Endothelial cell of umbilical vein (primary cell): ENCODE results near the gene THEM4. TPM values are rescaled to one million over a fixed set of nuclear protein-coding genes. Genes with fewer than 3 reads are reported as not detected.

Source experiments
- BruUV-seq: library from RNA; stranded (reverse); fragments of 400-500 nt; replicated peaks from 2 replicates; lab custom pipeline; 2021; lab: Mats Ljungman, UMichigan
- CTCF ChIA-PET: fragments of 300-600, 350-600 bp; sonication (Branson Sonifier 250); formaldehyde crosslinking; loops from one replicate; lab custom pipeline; 2021; ENCODE audit warnings: antibody characterized with exemption, inconsistent platforms; lab: Charles Lee
- POLR2A ChIA-PET: fragments of 300-600, 350-600 bp; sonication (Branson Sonifier 250); formaldehyde crosslinking; loops from one replicate; lab custom pipeline; 2021; ENCODE audit warnings: antibody characterized with exemption, inconsistent platforms; lab: Charles Lee
- DNase-seq: peaks from one replicate; pipeline ENCODE4 v3.0.0-alpha.2; 2011; ENCODE audit warnings: low read depth, low spot score
- FAIRE-seq: peaks from 2 replicates; lab custom pipeline; 2011; peaks lifted over from hg19 to GRCh38; lab: Jason Lieb, UNC
- H2AFZ ChIP-seq: 2 replicates; pipeline ENCODE4 v1.6.0; 2012; ENCODE audit warnings: low read depth, low read length, control low read depth, inconsistent platforms
- H3K27ac ChIP-seq: 2 replicates; pipeline ENCODE4 v1.5.1; 2011; ENCODE audit warnings: low read depth, mild to moderate bottlenecking, control low read depth, low read length, moderate library complexity; ENCODE audit not compliant: insufficient read depth
- H3K27me3 ChIP-seq, 2 experiments: 2 replicates each; pipeline versions ENCODE4 v1.6.0 to v1.6.1; 2011; ENCODE audit warnings: low read length in 2 of 2, mixed read lengths in 1 of 2; ENCODE audit not compliant: control insufficient read depth in 2 of 2, insufficient read depth in 2 of 2
- H3K36me3 ChIP-seq, 2 experiments: 2 replicates in 1 of 2; 3 replicates in 1 of 2; pipeline ENCODE4 v1.5.1; 2011; ENCODE audit warnings: low read length in 2 of 2, mild to moderate bottlenecking in 1 of 2, moderate library complexity in 1 of 2; ENCODE audit not compliant: control insufficient read depth in 2 of 2, insufficient read depth in 2 of 2; ENCODE audit errors: extremely low read depth in 1 of 2
- H3K4me1 ChIP-seq: 3 replicates; pipeline ENCODE4 v1.5.1; 2011; ENCODE audit warnings: mild to moderate bottlenecking, low read length; ENCODE audit not compliant: control insufficient read depth, insufficient read depth; ENCODE audit errors: extremely low read depth
- H3K4me2 ChIP-seq: 2 replicates; pipeline ENCODE4 v1.6.1; 2011; ENCODE audit warnings: low read length, control low read depth, mixed read lengths; ENCODE audit not compliant: insufficient read depth
- H3K4me3 ChIP-seq, 3 experiments: fragments of 200-600 bp in 1 of 3; sonication (generic), shearing (Covaris generic) in 1 of 3; replicated peaks in 1 of 3; 2 replicates each; pipeline ENCODE4 v1.5.1; 2011 to 2016; ENCODE audit warnings: control low read depth in 3 of 3, low read length in 3 of 3, mild to moderate bottlenecking in 2 of 3, inconsistent platforms in 1 of 3, low read depth in 1 of 3, moderate library complexity in 1 of 3; ENCODE audit not compliant: insufficient read depth in 1 of 3
- H3K79me2 ChIP-seq: 2 replicates; pipeline ENCODE4 v1.6.0; 2012; ENCODE audit warnings: low read length, inconsistent platforms; ENCODE audit not compliant: control insufficient read depth, insufficient read depth
- H3K9ac ChIP-seq: replicated peaks from 2 replicates; pipeline ENCODE3; 2011; ENCODE audit warnings: low read length, control low read depth; ENCODE audit not compliant: insufficient read depth; ENCODE audit errors: extremely low read depth
- H3K9me1 ChIP-seq: replicated peaks from 3 replicates; pipeline ENCODE4 v1.6.0; 2011; ENCODE audit warnings: mild to moderate bottlenecking, low read length; ENCODE audit not compliant: control insufficient read depth, insufficient read depth; ENCODE audit errors: extremely low read depth
- H3K9me3 ChIP-seq: replicated peaks from 2 replicates; pipeline ENCODE4 v1.5.1; 2012; ENCODE audit warnings: low read length, inconsistent platforms; ENCODE audit not compliant: control insufficient read depth, insufficient read depth
- H4K20me1 ChIP-seq: replicated peaks from 2 replicates; pipeline ENCODE3; 2011; ENCODE audit warnings: mild to moderate bottlenecking, low read length; ENCODE audit not compliant: control insufficient read depth, insufficient read depth; ENCODE audit errors: extremely low read depth
- CTCF ChIP-seq, 2 donors: IDR thresholded peaks; 1 replicate in 1 of 2; 2 replicates in 1 of 2; pipeline ENCODE4 v1.5.1; 2011; ENCODE audit warnings: low read length in 2 of 2, mild to moderate bottlenecking in 2 of 2, moderate library complexity in 2 of 2, control low read depth in 1 of 2, inconsistent platforms in 1 of 2, low read depth in 1 of 2; ENCODE audit not compliant: insufficient read depth in 1 of 2; ENCODE audit errors: extremely low read depth in 1 of 2
- EZH2 ChIP-seq: IDR thresholded peaks from 2 replicates; pipeline ENCODE4 v1.6.1; 2012; ENCODE audit warnings: borderline replicate concordance, low read depth, mild to moderate bottlenecking, moderate library complexity, low read length, inconsistent platforms; ENCODE audit not compliant: severe bottlenecking
- FOS ChIP-seq: IDR thresholded peaks from 2 replicates; pipeline ENCODE4 v1.6.1; 2011; ENCODE audit warnings: mild to moderate bottlenecking, low read length, moderate library complexity, borderline replicate concordance; ENCODE audit not compliant: insufficient read depth
- GATA2 ChIP-seq: IDR thresholded peaks from 2 replicates; pipeline ENCODE4 v1.7.0; 2011; ENCODE audit warnings: low read depth, mild to moderate bottlenecking, moderate library complexity, mixed read lengths, low read length; ENCODE audit not compliant: insufficient read length, insufficient read depth
- JUN ChIP-seq: IDR thresholded peaks from 2 replicates; pipeline ENCODE4 v1.6.1; 2011; ENCODE audit warnings: borderline replicate concordance, low read depth; ENCODE audit not compliant: insufficient read length, insufficient read depth
- MYC ChIP-seq: IDR thresholded peaks from one replicate; pipeline ENCODE4 v1.6.1; 2011; ENCODE audit warnings: mild to moderate bottlenecking, low read depth, low read length
- POLR2A ChIP-seq: IDR thresholded peaks from 2 replicates; pipeline ENCODE4 v1.6.1; 2012; ENCODE audit warnings: low read depth, mild to moderate bottlenecking, control low read depth, low read length
- POLR2AphosphoS5 ChIP-seq: IDR thresholded peaks from 2 replicates; pipeline ENCODE4 v1.6.1; 2012; ENCODE audit warnings: low read depth, mild to moderate bottlenecking, control low read depth, low read length, moderate library complexity; ENCODE audit not compliant: insufficient read depth
- dilution Hi-C: fragments of 300-500 bp; cut with MboI; formaldehyde crosslinking; loops from one replicate; pipeline ENCODE4 v1.15.0; 2019; ENCODE audit warnings: low sequenced_read_pairs; ENCODE audit not compliant: extremely low pct_ligation_motif_present
- intact Hi-C: fragments of 100-400 bp; cut with micrococcal nuclease; formaldehyde crosslinking; loops from one replicate; pipeline ENCODE4 v1.10.0; 2022
- polyA plus RNA-seq, 4 experiments: library from polyadenylated mRNA; depleted of rRNA in 3 of 4; stranded (reverse) in 3 of 4; unstranded in 1 of 4; fragments of >200 nt; gene quantifications; 2 replicates each; pipeline versions ENCODE4 v1.2.1 to v1.2.3, GENCODE V29; 2011 to 2012; ENCODE audit warnings: missing spikeins in 1 of 4
- total RNA-seq: library from RNA; stranded (reverse); gene quantifications from 2 replicates; pipeline ENCODE4 v1.2.3, GENCODE V29; 2021
- TF ChIP-seq, protein P1 (sequence below): IDR thresholded peaks from 2 replicates; pipeline ENCODE4 v1.6.1; 2011; ENCODE audit not compliant: insufficient read depth, insufficient read length

The THEM4 gene
- total and polyA plus RNA-seq, 2 donors (not counting 3 experiments of a cell fraction or from before 2014, with no cell fraction given): 22.3 to 24.9 TPM

GRCh38 chr1:151944857-151945575 lies 35.7 kb upstream of the THEM4 start:
- H3K79me2 ChIP-seq: no peaks in the 10 kb centered on the region
- DNase-seq (no peak), FAIRE-seq (no peak)
- ChIA-PET POLR2A (no interaction called here), CTCF (interaction anchor here (0.6 to 2.2 kb wide), 5 partner anchors 10 to 51 kb away, joined by 3 to 6 read pairs (median 3); partner anchors contain the start of gene THEM4)
- no peaks in the 10 kb centered on the region for H3K36me3 ChIP-seq
- H4K20me1 ChIP-seq: no peaks in the 10 kb centered on the region
- intact Hi-C loops (loop anchor here (1.0 kb wide), 1 partner anchor 47 kb away; no protein-coding TSS in a partner anchor), dilution Hi-C loops (no loop called here)
- TSS peak; percentile 80 for BruUV-seq
- H3K9ac ChIP-seq: peak overlapping the region; percentile 30
- TF ChIP-seq MYC: no peak
- no peak for TF ChIP-seq JUN
- no peak for TF ChIP-seq POLR2AphosphoS5
- TF ChIP-seq EZH2: no peak
- TF ChIP-seq FOS: no peak
- no peak for TF ChIP-seq GATA2
- TF ChIP-seq POLR2A: no peak
- TF ChIP-seq, protein P1, sequence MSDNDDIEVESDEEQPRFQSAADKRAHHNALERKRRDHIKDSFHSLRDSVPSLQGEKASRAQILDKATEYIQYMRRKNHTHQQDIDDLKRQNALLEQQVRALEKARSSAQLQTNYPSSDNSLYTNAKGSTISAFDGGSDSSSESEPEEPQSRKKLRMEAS: no peak
- no peak for TF ChIP-seq CTCF (IDR thresholded peaks at IDR 0.05; ENCODE audit: extremely low read depth in 1 of 2, insufficient read depth in 1 of 2, low read depth in 1 of 2, low read length in 2 of 2)
- H3K4me1 ChIP-seq: peaks cover 19% of the 10 kb centered on the region
- no peaks in the 10 kb centered on the region for H3K9me3 ChIP-seq
- no peak overlapping the region for H2AFZ ChIP-seq
- H3K27me3 ChIP-seq: no peaks in the 10 kb centered on the region
- peak overlapping the region; percentile 58 for H3K4me2 ChIP-seq
- H3K9me1 ChIP-seq: no peaks in the 10 kb centered on the region
- peak overlapping the region; percentile 58 for H3K27ac ChIP-seq
- no peak overlapping the region for H3K4me3 ChIP-seq
